HS-5 (cell line): ENCODE measurements around the gene GPD1L.
"Not testable (repeated sequence)": the region's sequence is repeated elsewhere in the genome, so short reads cannot be mapped to it uniquely, and the experiment has no call there.

Source experiments
- DNase-seq: peaks from one replicate; pipeline ENCODE4 v3.0.0-alpha.2; 2012; ENCODE audit warnings: low read depth

Gene GPD1L

GRCh38 chr3:32105291-32106131 is 909 bp upstream of the GPD1L start:
- no peak for DNase-seq

GRCh38 chr3:32106929-32107362 is 526 bp downstream of the GPD1L start:
- no peak for DNase-seq

- not testable (repeated sequence) for DNase-seq
These were observed 1.8 kb downstream of the GPD1L start for GRCh38 chr3:32108224-32108623.

GRCh38 chr3:32109256-32109655 is 2.8 kb downstream of the GPD1L start:
- DNase-seq: no peak

GRCh38 chr3:32110233-32110760 is 3.9 kb downstream of the GPD1L start:
- DNase-seq: no peak

- no peak for DNase-seq
These were observed 5.1 kb downstream of the GPD1L start for GRCh38 chr3:32111560-32111959.

GRCh38 chr3:32113566-32113965 is 7.1 kb downstream of the GPD1L start:
- DNase-seq: no peak

GRCh38 chr3:32113981-32114545 is 7.6 kb downstream of the GPD1L start:
- DNase-seq: no peak

GRCh38 chr3:32114546-32115386 is 8.3 kb downstream of the GPD1L start:
- not testable (repeated sequence) for DNase-seq

- no peak for DNase-seq
These were observed 10.9 kb downstream of the GPD1L start for GRCh38 chr3:32117320-32117719.

- no peak for DNase-seq
These were observed 11.8 kb downstream of the GPD1L start for GRCh38 chr3:32118215-32118614.

- DNase-seq: no peak
These were observed 14.1 kb downstream of the GPD1L start for GRCh38 chr3:32120471-32120870.

GRCh38 chr3:32121137-32121536 is 14.7 kb downstream of the GPD1L start:
- DNase-seq: no peak

GRCh38 chr3:32123620-32124019 is 17.2 kb downstream of the GPD1L start:
- no peak for DNase-seq

- DNase-seq: no peak
These were observed 18.6 kb downstream of the GPD1L start for GRCh38 chr3:32125012-32125411.

- DNase-seq: no peak
These were observed 20.0 kb downstream of the GPD1L start for GRCh38 chr3:32126305-32127015.

- no peak for DNase-seq
These were observed 20.9 kb downstream of the GPD1L start for GRCh38 chr3:32127219-32127826.

GRCh38 chr3:32128936-32129335 is 22.5 kb downstream of the GPD1L start:
- no peak for DNase-seq

- no peak for DNase-seq
These were observed 23.4 kb downstream of the GPD1L start for GRCh38 chr3:32129832-32130231.

GRCh38 chr3:32132121-32132520 is 25.7 kb downstream of the GPD1L start:
- DNase-seq: no peak

- no peak for DNase-seq
These were observed 26.3 kb downstream of the GPD1L start for GRCh38 chr3:32132706-32133105.
